IMR-90 (cell line): ENCODE results near the gene TAF1. TPM values are rescaled to one million over a fixed set of nuclear protein-coding genes. Genes with fewer than 3 reads are reported as not detected.
"Not testable (repeated sequence)": the region's sequence is repeated elsewhere in the genome, so short reads cannot be mapped to it uniquely, and the experiment has no call there.

ENCODE experiments used
- ATAC-seq: fragments of 200-7000 bp; cut with Tn5 transposase; 2 replicates; pipeline ENCODE4 v1.9.1; 2020; ENCODE audit warnings: low read depth, mild to moderate bottlenecking, moderate library complexity
- BruUV-seq: library from RNA; stranded (reverse); fragments of 400-500 nt; replicated peaks from 2 replicates; lab custom pipeline; 2021; lab: Mats Ljungman, UMichigan
- CTCF ChIA-PET: fragments of 300-600 bp; formaldehyde crosslinking; extraction: SDS; loops from one replicate; lab custom pipeline; 2021; ENCODE audit warnings: antibody characterized with exemption; lab: Yijun Ruan, JAX
- POLR2A ChIA-PET: fragments of 300-600 bp; sonication (Branson Sonifier 250); formaldehyde crosslinking; loops from one replicate; lab custom pipeline; 2022; ENCODE audit warnings: antibody characterized with exemption; ENCODE audit not compliant: unreplicated experiment; lab: Charles Lee
- DNase-seq: peaks from one replicate; pipeline ENCODE4 v3.0.0; 2013
- H2AFZ ChIP-seq: replicated peaks from 2 replicates; pipeline ENCODE3; 2013; ENCODE audit warnings: low read length, mild to moderate bottlenecking; ENCODE audit not compliant: poor library complexity
- H2AK5ac ChIP-seq: 2 replicates; pipeline ENCODE4 v1.6.1; 2013; ENCODE audit warnings: low read depth, low read length, inconsistent platforms
- H2AK9ac ChIP-seq: replicated peaks from 2 replicates; pipeline ENCODE3; 2013; ENCODE audit warnings: mild to moderate bottlenecking, low read depth, low read length, moderate library complexity; ENCODE audit not compliant: poor library complexity
- H2BK120ac ChIP-seq: 2 replicates; pipeline ENCODE4 v1.6.1; 2013; ENCODE audit warnings: low read depth, low read length, inconsistent platforms
- H2BK15ac ChIP-seq: 3 replicates; pipeline ENCODE4 v1.6.1; 2013; ENCODE audit warnings: low read depth, low read length, inconsistent platforms
- H2BK20ac ChIP-seq: 2 replicates; pipeline ENCODE4 v1.6.1; 2013; ENCODE audit warnings: low read depth, mild to moderate bottlenecking, inconsistent platforms, low read length, moderate library complexity
- H2BK5ac ChIP-seq: 2 replicates; pipeline ENCODE4 v1.6.1; 2013; ENCODE audit warnings: mild to moderate bottlenecking, low read depth, low read length, inconsistent platforms; ENCODE audit not compliant: poor library complexity, severe bottlenecking
- H3K14ac ChIP-seq: replicated peaks from 2 replicates; pipeline ENCODE4 v1.6.1; 2013; ENCODE audit warnings: low read depth, low read length, inconsistent platforms
- H3K18ac ChIP-seq: 2 replicates; pipeline ENCODE4 v1.6.1; 2013; ENCODE audit warnings: low read depth, low read length, control low read depth
- H3K23ac ChIP-seq: 2 replicates; pipeline ENCODE4 v1.6.1; 2013; ENCODE audit warnings: low read depth, low read length, inconsistent platforms
- H3K27ac ChIP-seq: 2 replicates; pipeline ENCODE4 v1.5.1; 2013; ENCODE audit warnings: mild to moderate bottlenecking, control low read depth, low read length; ENCODE audit not compliant: insufficient read depth
- H3K27me3 ChIP-seq: 2 replicates; pipeline ENCODE4 v1.6.1; 2013; ENCODE audit warnings: low read length; ENCODE audit not compliant: control insufficient read depth, insufficient read depth
- H3K36me3 ChIP-seq: 2 replicates; pipeline ENCODE4 v1.6.1; 2013; ENCODE audit warnings: low read length, mixed read lengths; ENCODE audit not compliant: control insufficient read depth, insufficient read depth
- H3K4ac ChIP-seq: 2 replicates; pipeline ENCODE4 v1.6.1; 2013; ENCODE audit warnings: low read depth, low read length, inconsistent platforms
- H3K4me1 ChIP-seq: 2 replicates; pipeline ENCODE4 v1.6.1; 2013; ENCODE audit warnings: low read length, mixed read lengths; ENCODE audit not compliant: control insufficient read depth, insufficient read depth
- H3K4me2 ChIP-seq: 2 replicates; pipeline ENCODE4 v1.6.1; 2013; ENCODE audit warnings: low read depth, mild to moderate bottlenecking, control low read depth, low read length, moderate library complexity
- H3K4me3 ChIP-seq: 2 replicates; pipeline ENCODE4 v1.5.1; 2013; ENCODE audit warnings: low read depth, mild to moderate bottlenecking, control low read depth, low read length, moderate library complexity; ENCODE audit not compliant: insufficient read depth
- H3K56ac ChIP-seq: 2 replicates; pipeline ENCODE4 v1.6.1; 2013; ENCODE audit warnings: low read length, inconsistent platforms; ENCODE audit not compliant: insufficient read depth; ENCODE audit errors: extremely low read depth
- H3K79me1 ChIP-seq, 2 experiments: 2 replicates each; pipeline ENCODE4 v1.6.1; 2013; ENCODE audit warnings: low read length in 2 of 2, inconsistent platforms in 1 of 2, low read depth in 1 of 2
- H3K9ac ChIP-seq: 2 replicates; pipeline ENCODE4 v1.6.1; 2013; ENCODE audit warnings: low read depth, low read length, control low read depth
- H3K9me1 ChIP-seq: 2 replicates; pipeline ENCODE4 v1.6.1; 2013; ENCODE audit warnings: low read length, inconsistent platforms; ENCODE audit not compliant: insufficient read depth
- H3K9me3 ChIP-seq: 2 replicates; pipeline ENCODE4 v1.6.1; 2013; ENCODE audit warnings: low read length; ENCODE audit not compliant: control insufficient read depth, insufficient read depth
- H4K20me1 ChIP-seq: 2 replicates; pipeline ENCODE4 v1.6.1; 2013; ENCODE audit warnings: low read length, inconsistent platforms; ENCODE audit not compliant: insufficient read depth
- H4K5ac ChIP-seq: 2 replicates; pipeline ENCODE4 v1.6.1; 2013; ENCODE audit warnings: mild to moderate bottlenecking, low read depth, low read length, control low read depth
- H4K8ac ChIP-seq, 2 experiments: 2 replicates each; pipeline ENCODE4 v1.6.1; 2013; ENCODE audit warnings: low read depth in 2 of 2, low read length in 2 of 2, control low read depth in 1 of 2, inconsistent platforms in 1 of 2
- H4K91ac ChIP-seq: 2 replicates; pipeline ENCODE4 v1.6.1; 2013; ENCODE audit warnings: low read depth, low read length, inconsistent platforms; ENCODE audit not compliant: insufficient read depth
- WGBS, 2 experiments: methylation state at CpG; one replicate each; pipeline versions ENCODE4 v1.1.5 to v1.1.7; 2013; ENCODE audit warnings: missing lambda C conversion rate in 2 of 2; ENCODE audit not compliant: insufficient read length in 1 of 2; ENCODE audit errors: extremely low coverage in 2 of 2; 5-methylcytosine and 5-hydroxymethylcytosine counted together
- dilution Hi-C: fragments of 300-500 bp; cut with HindIII; formaldehyde crosslinking; loops from one replicate; pipeline ENCODE4 v1.14.3; 2018; ENCODE audit warnings: low sequenced_read_pairs; ENCODE audit not compliant: unreplicated experiment
- in situ Hi-C: fragments of 300-500 bp; cut with MboI; formaldehyde crosslinking; loops from 3 replicates; pipeline ENCODE4 v1.14.3; 2019; ENCODE audit warnings: low sequenced_read_pairs, inconsistent platforms, mixed read lengths
- intact Hi-C: fragments of 100-400 bp; cut with micrococcal nuclease; formaldehyde crosslinking; loops from 2 replicates; pipeline ENCODE4 v1.10.0; 2022
- polyA plus RNA-seq, 3 experiments: library from polyadenylated mRNA; depleted of rRNA; stranded (reverse); fragments of >200 nt; gene quantifications; 2 replicates each; pipeline ENCODE4 v1.2.3, GENCODE V29; 2012; ENCODE audit warnings: low replicate concordance in 1 of 3
- total RNA-seq: library from RNA; depleted of rRNA; stranded (reverse); fragments of >200 nt; gene quantifications from 2 replicates; pipeline ENCODE4 v1.2.3, GENCODE V29; 2012

The TAF1 gene
- total and polyA plus RNA-seq, 2 of the 4 experiments (the other 2 are of a cell fraction): 15.7 to 25.5 TPM

DNA sequence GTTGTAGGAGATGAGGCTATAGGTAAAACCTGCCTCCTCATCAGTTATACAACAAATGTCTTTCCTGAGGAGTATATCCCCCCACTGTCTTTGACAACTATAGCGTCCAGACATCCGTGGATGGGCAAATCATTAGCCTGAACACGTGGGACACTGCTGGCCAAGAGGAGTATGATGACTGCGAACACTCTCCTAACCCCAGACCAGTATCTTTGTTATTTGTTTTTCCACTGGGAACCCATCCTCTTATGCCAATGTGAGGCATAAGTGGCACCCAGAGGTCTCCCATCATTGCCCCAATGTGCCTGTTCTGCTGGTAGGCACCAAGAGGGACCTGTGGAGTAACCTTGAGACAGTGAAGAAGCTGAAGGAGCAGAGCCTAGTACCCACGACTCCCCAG is 13.7 kb upstream of the TAF1 start:
- H3K4me1 ChIP-seq, H3K18ac ChIP-seq, POLR2A ChIA-PET, H3K4me3 ChIP-seq, H3K4me2 ChIP-seq, H3K14ac ChIP-seq, in situ Hi-C loops, H3K4ac ChIP-seq, dilution Hi-C loops, H2AK9ac ChIP-seq, H4K20me1 ChIP-seq, H3K27me3 ChIP-seq, BruUV-seq, H3K9ac ChIP-seq, H2AFZ ChIP-seq, ATAC-seq, H2AK5ac ChIP-seq, H2BK5ac ChIP-seq, DNase-seq, H2BK120ac ChIP-seq, H3K36me3 ChIP-seq, H4K5ac ChIP-seq, H3K9me3 ChIP-seq, H2BK20ac ChIP-seq, H4K91ac ChIP-seq, H3K79me1 ChIP-seq, H3K27ac ChIP-seq, H3K56ac ChIP-seq, H4K8ac ChIP-seq, CTCF ChIA-PET, H3K9me1 ChIP-seq, H3K23ac ChIP-seq, H2BK15ac ChIP-seq: not testable (repeated sequence)
- intact Hi-C loops: loop anchor here (10.0 kb wide), 1 partner anchor 378 kb away; no protein-coding TSS in a partner anchor
- WGBS, 2 experiments: no CpG with 5 or more reads among the region's 5 CpGs
